ENCODE data around the gene NDUFS7.

GRCh38 chr19:1434040-1434366 is 50.3 kb downstream of the NDUFS7 start:
- TF ChIP-seq CTCF (conservative IDR thresholded peaks at IDR 0.05; ENCODE audit: low read length) (no peak), EZH2phosphoT487 (IDR thresholded peaks at IDR 0.05; ENCODE audit: borderline replicate concordance, low read depth, low read length) (no peak)
